Naive thymus-derived CD4-positive, alpha-beta T cell (primary cell): ENCODE data around the gene PTPRS. TPM values are rescaled to one million over a fixed set of nuclear protein-coding genes. Genes with fewer than 3 reads are reported as not detected.
A peak's percentile ranks its signal among the peaks of the same experiment; 100 is the strongest.

Source experiments
- ATAC-seq: fragments of 150-1000 bp; cut with Tn5 transposase; 2 replicates; pipeline ENCODE4 v1.10.0; 2021; ENCODE audit warnings: mild to moderate bottlenecking, moderate library complexity
- CTCF ChIA-PET: fragments of 350-600 bp; sonication (Branson Sonifier 250); formaldehyde crosslinking; loops from one replicate; lab custom pipeline; 2021; ENCODE audit warnings: antibody characterized with exemption; lab: Charles Lee
- POLR2A ChIA-PET: fragments of 350-600 bp; sonication (Branson Sonifier 250); formaldehyde crosslinking; loops from one replicate; lab custom pipeline; 2021; ENCODE audit warnings: antibody characterized with exemption, inconsistent platforms; lab: Charles Lee
- DNase-seq, 9 donors: peaks; one replicate each; pipeline versions ENCODE4 v3.0.0 to v3.0.0-alpha.2; 2020 to 2022; ENCODE audit warnings: mixed read lengths in 1 of 9
- H3K27ac ChIP-seq: one replicate; pipeline ENCODE4 v1.7.0; 2013; ENCODE audit warnings: mild to moderate bottlenecking, low read depth, low read length, moderate library complexity
- H3K27me3 ChIP-seq, 2 donors: one replicate each; pipeline ENCODE4 v1.7.0; 2013; ENCODE audit warnings: low read length in 2 of 2, mild to moderate bottlenecking in 2 of 2, moderate library complexity in 2 of 2; ENCODE audit not compliant: control insufficient read depth in 2 of 2, insufficient read depth in 2 of 2
- H3K36me3 ChIP-seq, 3 experiments: 1 replicate in 2 of 3; 2 replicates in 1 of 3; pipeline ENCODE4 v1.7.0; 2013; ENCODE audit warnings: low read length in 3 of 3, mild to moderate bottlenecking in 3 of 3, moderate library complexity in 1 of 3; ENCODE audit not compliant: insufficient read depth in 3 of 3, control insufficient read depth in 2 of 3
- H3K4me1 ChIP-seq, 2 donors: one replicate each; pipeline ENCODE4 v1.7.0; 2013; ENCODE audit warnings: low read length in 2 of 2, mild to moderate bottlenecking in 2 of 2, moderate library complexity in 1 of 2; ENCODE audit not compliant: control insufficient read depth in 2 of 2, insufficient read depth in 2 of 2
- H3K4me3 ChIP-seq: 2 replicates; pipeline ENCODE4 v1.7.0; 2013; ENCODE audit warnings: mild to moderate bottlenecking, low read length
- H3K9me3 ChIP-seq, 3 experiments: 1 replicate in 2 of 3; 2 replicates in 1 of 3; pipeline ENCODE4 v1.7.0; 2013; ENCODE audit warnings: low read length in 3 of 3; ENCODE audit not compliant: control insufficient read depth in 2 of 3
- H3K27ac Mint-ChIP-seq, 9 donors: one replicate each; pipeline ENCODE4 v1.8.0; 2020 to 2022; ENCODE audit warnings: mixed read lengths in 9 of 9, mild to moderate bottlenecking in 8 of 9, moderate library complexity in 5 of 9, inconsistent platforms in 2 of 9
- H3K27me3 Mint-ChIP-seq, 5 donors: one replicate each; pipeline ENCODE4 v1.8.0; 2021 to 2022; ENCODE audit warnings: mixed read lengths in 5 of 5, mild to moderate bottlenecking in 1 of 5
- H3K36me3 Mint-ChIP-seq, 5 donors: one replicate each; pipeline ENCODE4 v1.8.0; 2020 to 2022; ENCODE audit warnings: mixed read lengths in 5 of 5, mild to moderate bottlenecking in 3 of 5, inconsistent platforms in 1 of 5
- H3K4me1 Mint-ChIP-seq, 7 donors: one replicate each; pipeline ENCODE4 v1.8.0; 2020 to 2022; ENCODE audit warnings: mixed read lengths in 7 of 7, mild to moderate bottlenecking in 3 of 7, inconsistent platforms in 1 of 7
- H3K4me3 Mint-ChIP-seq, 10 donors: one replicate each; pipeline ENCODE4 v1.8.0; 2020 to 2022; ENCODE audit warnings: mild to moderate bottlenecking in 10 of 10, mixed read lengths in 10 of 10, moderate library complexity in 6 of 10, inconsistent platforms in 2 of 10
- H3K9me3 Mint-ChIP-seq, 11 donors: one replicate each; pipeline ENCODE4 v1.8.0; 2020 to 2022; ENCODE audit warnings: mixed read lengths in 11 of 11, mild to moderate bottlenecking in 4 of 11, inconsistent platforms in 1 of 11, moderate library complexity in 1 of 11
- intact Hi-C, 2 donors: fragments of 100-400 bp; cut with micrococcal nuclease; formaldehyde crosslinking; loops; one replicate each; pipeline ENCODE4 v1.15.1; 2023
- polyA plus RNA-seq, 2 donors: library from polyadenylated mRNA; unstranded; fragments of 300-500 nt; fragmentation: Illumina TruSeq; gene quantifications; one replicate each; pipeline ENCODE4 v1.2.3, GENCODE V29; 2021
- total RNA-seq, 6 experiments: library from RNA in 5 of 6; stranded (reverse) in 5 of 6; gene quantifications; 1 replicate in 5 of 6; 2 replicates in 1 of 6; pipeline ENCODE4 v1.2.3 and lab custom pipeline; 2021 to 2026

PTPRS gene
- total and polyA plus RNA-seq, 7 experiments from 2014 or later = 0.51 to 9.3 (median 2.9) TPM; not detected in 1

DNA sequence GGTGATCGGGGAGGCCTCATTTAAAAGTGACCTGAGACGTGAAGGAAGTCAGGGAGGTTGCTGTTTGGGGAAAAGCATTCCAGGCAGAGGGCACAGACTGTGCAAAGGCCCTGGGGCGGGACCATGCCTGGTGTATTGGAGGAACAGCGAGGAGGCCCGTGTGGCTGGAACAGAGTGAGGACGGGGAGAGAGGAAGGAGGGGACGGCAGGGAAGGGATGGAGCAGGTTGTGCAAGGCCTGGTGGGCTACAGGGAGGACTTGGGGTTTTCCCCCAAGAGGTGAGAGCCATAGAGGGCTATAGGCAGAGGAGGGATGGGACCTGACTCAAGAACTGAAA, 17.2 kb downstream of the PTPRS start:
- H3K4me3 Mint-ChIP-seq = no peak overlapping the region
- H3K36me3 ChIP-seq = no peaks in the 10 kb centered on the region

DNA sequence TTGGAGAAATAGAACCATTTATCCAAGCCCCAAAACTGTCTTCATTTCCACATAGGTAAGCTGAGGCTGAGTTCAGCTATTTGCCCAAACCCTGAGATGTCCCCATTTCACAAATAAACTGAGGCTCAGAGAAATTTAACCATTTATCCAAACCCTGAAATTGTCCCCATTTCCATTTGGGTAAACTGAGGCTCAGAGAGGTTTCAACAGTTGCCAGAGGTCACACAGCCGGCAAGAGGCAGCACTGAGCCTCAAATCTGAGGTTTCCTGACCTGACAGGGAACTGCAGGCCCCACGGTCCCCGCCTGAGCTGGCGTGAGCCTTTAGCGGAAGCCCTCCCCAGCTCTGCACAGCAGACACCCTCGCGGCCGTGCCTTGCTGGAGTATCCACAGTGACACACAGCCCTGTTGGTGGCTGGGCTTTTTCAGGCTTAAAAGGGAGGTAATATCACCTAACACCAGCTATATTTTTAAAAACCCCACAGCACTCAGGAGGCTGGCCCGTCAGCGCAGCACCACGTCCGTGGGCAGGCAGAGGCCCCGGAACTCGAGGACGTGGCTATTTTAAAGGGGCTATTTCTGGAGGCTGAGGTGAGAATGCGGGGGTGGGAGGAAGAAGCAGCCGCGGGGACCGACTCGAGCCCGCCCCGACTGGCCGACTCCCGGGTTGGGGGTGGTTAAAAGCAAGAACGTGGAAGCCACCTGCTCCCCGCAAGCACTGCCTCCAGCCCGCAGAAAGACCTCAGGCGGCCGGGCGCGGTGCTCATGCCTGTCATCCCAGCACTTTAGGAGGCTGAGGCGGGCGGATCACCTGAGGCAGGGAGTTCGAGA, 18.5 kb downstream of the PTPRS start:
- H3K27ac Mint-ChIP-seq = no peak overlapping the region
- H3K9me3 Mint-ChIP-seq = peaks cover 0 to 17% (median 3%) of the 10 kb centered on the region in 11 donors
- POLR2A ChIA-PET = no interaction called here
- peak overlapping the region in 5 of 10 donors; percentile 25 to 53 (median 37) for H3K4me3 Mint-ChIP-seq
- Histone ChIP-seq H3K9me3 (peaks cover 0 to 7% (median 0%) of the 10 kb centered on the region in 3 experiments), H3K36me3 (no peaks in the 10 kb centered on the region), H3K4me1 (no peaks in the 10 kb centered on the region), H3K27me3 (peaks cover 0 to 4% of the 10 kb centered on the region in 2 donors), H3K27ac (no peak overlapping the region), H3K4me3 (no peak overlapping the region)
- peak in 3 of 9 donors; percentile 7 to 13 (median 9) for DNase-seq
- CTCF ChIA-PET = interaction anchor here (0.6 kb wide), 1 partner anchor 189 kb away, joined by 3 read pairs; no protein-coding TSS in a partner anchor
- intact Hi-C loops = no loop called here
- peaks cover 0 to 53% (median 29%) of the 10 kb centered on the region in 5 donors for H3K27me3 Mint-ChIP-seq
- peaks cover 0 to 7% (median 0%) of the 10 kb centered on the region in 5 donors for H3K36me3 Mint-ChIP-seq
- peaks cover 0 to 8% (median 0%) of the 10 kb centered on the region in 7 donors for H3K4me1 Mint-ChIP-seq
- peak; percentile 70 for ATAC-seq

More for the DNA sequence above, 17.2 kb downstream of the PTPRS start:
- Histone ChIP-seq H3K27me3 (peaks cover 0 to 4% of the 10 kb centered on the region in 2 donors), H3K4me1 (no peaks in the 10 kb centered on the region), H3K4me3 (no peak overlapping the region), H3K9me3 (peaks cover 0 to 7% (median 0%) of the 10 kb centered on the region in 3 experiments), H3K27ac (no peak overlapping the region)
- H3K27ac Mint-ChIP-seq = no peak overlapping the region
- intact Hi-C loops = no loop called here
- H3K4me1 Mint-ChIP-seq = peaks cover 0 to 8% (median 0%) of the 10 kb centered on the region in 7 donors
- peaks cover 0 to 62% (median 36%) of the 10 kb centered on the region in 5 donors for H3K27me3 Mint-ChIP-seq
- H3K9me3 Mint-ChIP-seq = peaks cover 0 to 17% (median 4%) of the 10 kb centered on the region in 11 donors
- DNase-seq (no peak), ATAC-seq (no peak)
- ChIA-PET CTCF (no interaction called here), POLR2A (no interaction called here)
- H3K36me3 Mint-ChIP-seq = peaks cover 0 to 7% (median 0%) of the 10 kb centered on the region in 5 donors

GRCh38 chr19:5321066-5321642, 19.5 kb downstream of the PTPRS start:
- Histone ChIP-seq H3K4me1 (no peaks in the 10 kb centered on the region), H3K4me3 (no peak overlapping the region), H3K36me3 (no peaks in the 10 kb centered on the region), H3K27ac (no peak overlapping the region), H3K9me3 (peaks cover 0 to 7% (median 0%) of the 10 kb centered on the region in 3 experiments), H3K27me3 (peaks cover 0 to 4% of the 10 kb centered on the region in 2 donors)
- no peak for DNase-seq
- CTCF ChIA-PET = no interaction called here
- H3K9me3 Mint-ChIP-seq = peaks cover 0 to 17% (median 3%) of the 10 kb centered on the region in 11 donors
- H3K27me3 Mint-ChIP-seq = peaks cover 0 to 43% (median 28%) of the 10 kb centered on the region in 5 donors
- H3K36me3 Mint-ChIP-seq = peaks cover 0 to 7% (median 0%) of the 10 kb centered on the region in 5 donors
- no peak for ATAC-seq
- POLR2A ChIA-PET = no interaction called here
- intact Hi-C loops = no loop called here
- H3K4me3 Mint-ChIP-seq = peak overlapping the region in 2 of 10 donors; percentile 6 to 39
- peaks cover 0 to 8% (median 0%) of the 10 kb centered on the region in 7 donors for H3K4me1 Mint-ChIP-seq
- no peak overlapping the region for H3K27ac Mint-ChIP-seq

GRCh38 chr19:5319516-5319915, 21.1 kb downstream of the PTPRS start:
- ATAC-seq (no peak), DNase-seq (no peak)
- H3K36me3 Mint-ChIP-seq = peaks cover 0 to 11% (median 0%) of the 10 kb centered on the region in 5 donors
- H3K9me3 ChIP-seq = peaks cover 0 to under 1% (median 0%) of the 10 kb centered on the region in 3 experiments
- H3K4me3 ChIP-seq = no peak overlapping the region
- H3K27me3 Mint-ChIP-seq = peaks cover 0 to 36% (median 27%) of the 10 kb centered on the region in 5 donors
- ChIA-PET CTCF (no interaction called here), POLR2A (no interaction called here)
- intact Hi-C loops = no loop called here
- no peaks in the 10 kb centered on the region for H3K36me3 ChIP-seq
- H3K27ac ChIP-seq = no peak overlapping the region
- peaks cover 0 to 11% (median 4%) of the 10 kb centered on the region in 11 donors for H3K9me3 Mint-ChIP-seq
- no peak overlapping the region for H3K27ac Mint-ChIP-seq
- H3K4me1 Mint-ChIP-seq = peaks cover 0 to 8% (median 0%) of the 10 kb centered on the region in 7 donors
- no peaks in the 10 kb centered on the region for H3K4me1 ChIP-seq
- peaks cover 0 to 4% of the 10 kb centered on the region in 2 donors for H3K27me3 ChIP-seq
- no peak overlapping the region for H3K4me3 Mint-ChIP-seq

GRCh38 chr19:5318306-5318705, 22.3 kb downstream of the PTPRS start:
- Histone ChIP-seq H3K4me3 (no peak overlapping the region), H3K27me3 (peaks cover 0 to 4% of the 10 kb centered on the region in 2 donors), H3K9me3 (no peaks in the 10 kb centered on the region), H3K4me1 (no peaks in the 10 kb centered on the region), H3K36me3 (no peaks in the 10 kb centered on the region), H3K27ac (no peak overlapping the region)
- H3K36me3 Mint-ChIP-seq = peaks cover 0 to 7% (median 0%) of the 10 kb centered on the region in 5 donors
- H3K9me3 Mint-ChIP-seq = peaks cover 0 to 5% (median 0%) of the 10 kb centered on the region in 11 donors
- ChIA-PET POLR2A (no interaction called here), CTCF (no interaction called here)
- peaks cover 0 to 30% (median 22%) of the 10 kb centered on the region in 5 donors for H3K27me3 Mint-ChIP-seq
- peaks cover 0 to 8% (median 0%) of the 10 kb centered on the region in 7 donors for H3K4me1 Mint-ChIP-seq
- ATAC-seq (no peak), DNase-seq (no peak)
- no peak overlapping the region for H3K4me3 Mint-ChIP-seq
- H3K27ac Mint-ChIP-seq = no peak overlapping the region
- intact Hi-C loops = no loop called here

DNA sequence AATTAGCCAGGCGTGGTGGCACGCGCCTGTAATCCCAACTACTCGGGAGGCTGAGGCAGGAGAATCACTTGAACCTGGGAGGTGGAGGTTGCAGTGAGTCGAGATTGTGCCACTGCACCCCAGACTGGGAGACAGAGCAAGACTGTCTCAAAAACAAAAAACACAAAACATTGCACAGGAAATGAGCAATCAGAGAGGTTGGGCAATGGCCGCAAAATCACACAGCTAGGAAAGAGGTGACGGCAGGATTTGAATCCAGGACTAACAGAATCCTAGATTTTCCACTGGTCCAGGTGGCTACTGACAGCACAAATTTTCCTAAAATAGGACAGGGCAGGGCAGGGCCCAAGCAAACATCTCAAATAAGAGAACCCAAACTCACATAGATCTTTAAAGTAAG, 23.3 kb downstream of the PTPRS start:
- Histone ChIP-seq H3K27me3 (peaks cover 0 to 4% of the 10 kb centered on the region in 2 donors), H3K9me3 (no peaks in the 10 kb centered on the region), H3K4me3 (no peak overlapping the region), H3K4me1 (no peaks in the 10 kb centered on the region), H3K36me3 (no peaks in the 10 kb centered on the region), H3K27ac (no peak overlapping the region)
- H3K27me3 Mint-ChIP-seq = peaks cover 0 to 25% (median 15%) of the 10 kb centered on the region in 5 donors
- peaks cover 0 to 2% (median 0%) of the 10 kb centered on the region in 11 donors for H3K9me3 Mint-ChIP-seq
- ChIA-PET CTCF (no interaction called here), POLR2A (no interaction called here)
- DNase-seq = no peak
- H3K27ac Mint-ChIP-seq = no peak overlapping the region
- intact Hi-C loops = no loop called here
- H3K4me1 Mint-ChIP-seq = peaks cover 0 to 8% (median 0%) of the 10 kb centered on the region in 7 donors
- peaks cover 0 to 7% (median 0%) of the 10 kb centered on the region in 5 donors for H3K36me3 Mint-ChIP-seq
- H3K4me3 Mint-ChIP-seq = no peak overlapping the region
- ATAC-seq = no peak
